Esophagus squamous epithelium (tissue), 4 donors: Measurements from ENCODE around the gene OVCA2.

Experiments
- POLR2A ChIP-seq, 4 donors: fragments of 450-650 bp; IDR thresholded peaks; one replicate each; pipeline ENCODE4 v1.6.1; 2017; ENCODE audit warnings: antibody characterized with exemption in 4 of 4, mild to moderate bottlenecking in 4 of 4, moderate library complexity in 3 of 4
- TF ChIP-seq, protein P1 (sequence below), 6 experiments: fragments of 450-650 bp in 4 of 6; fragments of 200-600 bp in 2 of 6; sonication (generic) in 2 of 6; IDR thresholded peaks; one replicate each; pipeline ENCODE4 v1.5.1; 2016 to 2019; ENCODE audit warnings: antibody characterized with exemption in 6 of 6, mild to moderate bottlenecking in 4 of 6, moderate library complexity in 4 of 6

DNA sequence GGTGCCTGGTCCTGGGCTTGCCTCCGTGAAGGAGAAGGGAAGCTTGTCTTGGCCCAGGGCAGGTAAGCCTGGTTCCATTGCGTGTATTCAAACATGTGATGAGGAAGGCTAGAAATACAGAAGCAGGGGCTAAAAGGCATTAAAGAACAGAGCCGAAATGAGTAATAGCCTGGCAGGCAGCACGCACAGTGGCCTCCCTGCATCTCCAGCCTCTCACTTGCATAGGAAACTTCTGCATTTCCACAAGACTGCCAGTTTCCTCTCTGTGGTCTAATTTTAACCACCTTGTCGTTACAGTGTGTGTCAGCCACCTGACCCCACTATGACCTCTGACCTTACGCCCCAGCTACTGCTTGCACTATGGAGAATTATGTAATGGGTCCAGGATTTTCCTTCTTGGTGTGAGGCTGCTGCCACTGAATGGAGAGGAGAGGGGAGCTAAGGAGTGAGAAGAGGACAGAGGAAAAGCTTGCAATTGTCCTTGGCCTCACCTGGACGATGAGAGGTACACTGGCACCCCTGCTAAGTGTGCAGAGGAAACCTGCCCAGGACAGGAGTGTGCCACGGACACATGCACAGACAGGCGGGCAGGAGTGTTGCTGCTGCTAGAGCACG is 45.9 kb downstream of the OVCA2 start:
- TF ChIP-seq, protein P1, sequence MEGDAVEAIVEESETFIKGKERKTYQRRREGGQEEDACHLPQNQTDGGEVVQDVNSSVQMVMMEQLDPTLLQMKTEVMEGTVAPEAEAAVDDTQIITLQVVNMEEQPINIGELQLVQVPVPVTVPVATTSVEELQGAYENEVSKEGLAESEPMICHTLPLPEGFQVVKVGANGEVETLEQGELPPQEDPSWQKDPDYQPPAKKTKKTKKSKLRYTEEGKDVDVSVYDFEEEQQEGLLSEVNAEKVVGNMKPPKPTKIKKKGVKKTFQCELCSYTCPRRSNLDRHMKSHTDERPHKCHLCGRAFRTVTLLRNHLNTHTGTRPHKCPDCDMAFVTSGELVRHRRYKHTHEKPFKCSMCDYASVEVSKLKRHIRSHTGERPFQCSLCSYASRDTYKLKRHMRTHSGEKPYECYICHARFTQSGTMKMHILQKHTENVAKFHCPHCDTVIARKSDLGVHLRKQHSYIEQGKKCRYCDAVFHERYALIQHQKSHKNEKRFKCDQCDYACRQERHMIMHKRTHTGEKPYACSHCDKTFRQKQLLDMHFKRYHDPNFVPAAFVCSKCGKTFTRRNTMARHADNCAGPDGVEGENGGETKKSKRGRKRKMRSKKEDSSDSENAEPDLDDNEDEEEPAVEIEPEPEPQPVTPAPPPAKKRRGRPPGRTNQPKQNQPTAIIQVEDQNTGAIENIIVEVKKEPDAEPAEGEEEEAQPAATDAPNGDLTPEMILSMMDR (IDR thresholded peaks at IDR 0.05) = no peak
- TF ChIP-seq POLR2A (IDR thresholded peaks at IDR 0.05) = no peak
